HepG2 (cell line): Measurements from ENCODE around the gene CLEC18B. TPM values are rescaled to one million over a fixed set of nuclear protein-coding genes. Genes with fewer than 3 reads are reported as not detected.

ENCODE experiments used
- ATAC-seq: fragments of 200-7000 bp; cut with Tn5 transposase; 3 replicates; pipeline ENCODE4 v1.9.1; 2020; ENCODE audit warnings: mild to moderate bottlenecking, moderate library complexity
- BruUV-seq: library from RNA; stranded (reverse); fragments of 400-500 nt; replicated peaks from 2 replicates; lab custom pipeline; 2021; lab: Mats Ljungman, UMichigan
- CTCF ChIA-PET: fragments of 300-600 bp; formaldehyde crosslinking; extraction: SDS; loops from one replicate; lab custom pipeline; 2021; ENCODE audit warnings: low total read pairs, inconsistent platforms, low intra/inter-chr PET ratio; lab: Yijun Ruan, JAX
- POLR2A ChIA-PET: fragments of 350-600 bp; sonication (Branson Sonifier 250); formaldehyde crosslinking; loops from one replicate; lab custom pipeline; 2020; ENCODE audit warnings: antibody characterized with exemption, inconsistent platforms; lab: Yijun Ruan, JAX
- DNase-seq: peaks from one replicate; pipeline ENCODE4 v3.0.0-alpha.2; 2015; ENCODE audit warnings: low spot score
- FAIRE-seq: peaks from 3 replicates; lab custom pipeline; 2011; peaks lifted over from hg19 to GRCh38; lab: Jason Lieb, UNC
- H2AFZ ChIP-seq: one replicate; pipeline ENCODE4 v1.6.1; 2011; ENCODE audit warnings: low read length, inconsistent platforms
- H3K27ac ChIP-seq: fragments of 300-600 bp; 3 replicates; pipeline ENCODE4 v1.8.0; 2011; ENCODE audit warnings: mixed run types, mild to moderate bottlenecking, mixed read lengths, low read length, inconsistent platforms; ENCODE audit not compliant: insufficient read depth; ENCODE audit errors: extremely low read length
- H3K27me3 ChIP-seq, 2 experiments: fragments of 200-600 bp in 1 of 2; 2 replicates in 1 of 2; 3 replicates in 1 of 2; pipeline versions ENCODE4 v1.6.0 to v1.8.0; 2011; ENCODE audit warnings: low read length in 2 of 2, mild to moderate bottlenecking in 2 of 2, moderate library complexity in 2 of 2, inconsistent platforms in 1 of 2; ENCODE audit not compliant: insufficient read depth in 2 of 2, control insufficient read depth in 1 of 2
- H3K36me3 ChIP-seq, 2 experiments: fragments of 200-600 bp in 1 of 2; replicated peaks in 1 of 2; 2 replicates in 1 of 2; 3 replicates in 1 of 2; pipeline versions ENCODE4 v1.5.1 to v1.8.0; 2011; ENCODE audit warnings: low read length in 2 of 2, inconsistent platforms in 1 of 2; ENCODE audit not compliant: insufficient read depth in 2 of 2, control insufficient read depth in 1 of 2
- H3K4me1 ChIP-seq: 2 replicates; pipeline ENCODE4 v1.5.1; 2012; ENCODE audit warnings: low read length, inconsistent platforms; ENCODE audit not compliant: insufficient read depth
- H3K4me2 ChIP-seq: 2 replicates; pipeline ENCODE4 v1.6.0; 2011; ENCODE audit warnings: low read depth, low read length, inconsistent platforms
- H3K4me3 ChIP-seq, 3 experiments: fragments of 200-600 bp in 1 of 3; sonication (generic), shearing (Covaris generic) in 1 of 3; replicated peaks in 1 of 3; 2 replicates each; pipeline ENCODE4 v1.5.1; 2011 to 2016; ENCODE audit warnings: low read length in 3 of 3, inconsistent platforms in 2 of 3, low read depth in 2 of 3, mild to moderate bottlenecking in 2 of 3, control low read depth in 1 of 3, mixed read lengths in 1 of 3; ENCODE audit not compliant: insufficient read depth in 1 of 3
- H3K79me2 ChIP-seq: one replicate; pipeline ENCODE4 v1.6.1; 2011; ENCODE audit warnings: low read length, inconsistent platforms; ENCODE audit not compliant: insufficient read depth
- H3K9ac ChIP-seq: 2 replicates; pipeline ENCODE4 v1.6.0; 2011; ENCODE audit warnings: mild to moderate bottlenecking, low read depth, low read length, inconsistent platforms; ENCODE audit not compliant: insufficient read depth
- H3K9me3 ChIP-seq: 2 replicates; pipeline ENCODE4 v1.5.1; 2012; ENCODE audit warnings: mild to moderate bottlenecking, low read length
- H4K20me1 ChIP-seq: 2 replicates; pipeline ENCODE4 v1.6.0; 2011; ENCODE audit warnings: inconsistent platforms, mild to moderate bottlenecking, low read length, moderate library complexity; ENCODE audit not compliant: insufficient read depth
- BCLAF1 ChIP-seq: fragments of 450-650 bp; IDR thresholded peaks from 2 replicates; pipeline ENCODE4 v1.6.1; 2017; ENCODE audit warnings: mild to moderate bottlenecking
- CCAR2 ChIP-seq: fragments of 200-400 bp; formaldehyde crosslinking; optimal IDR thresholded peaks from 2 replicates; pipeline ENCODE3; 2018; ENCODE audit warnings: low read depth, mild to moderate bottlenecking, low read length, moderate library complexity
- DR1 ChIP-seq: sonication (generic); formaldehyde crosslinking; IDR thresholded peaks from 2 replicates; pipeline ENCODE4 v1.8.0; 2021; ENCODE audit warnings: mild to moderate bottlenecking, missing genetic modification reagents, inconsistent platforms
- ERF ChIP-seq: IDR thresholded peaks from 2 replicates; pipeline ENCODE4 v1.6.1; 2018; ENCODE audit warnings: missing biosample characterization, missing genetic modification reagents
- HHEX ChIP-seq: IDR thresholded peaks from 2 replicates; pipeline ENCODE4 v1.6.1; 2016; ENCODE audit warnings: control low read depth
- HNF4G ChIP-seq, 2 experiments: sonication (generic) in 1 of 2; formaldehyde crosslinking in 1 of 2; IDR thresholded peaks; 2 replicates each; pipeline versions ENCODE4 v1.4.0 to v1.6.1; 2011 to 2020; ENCODE audit warnings: borderline replicate concordance in 2 of 2, low read depth in 2 of 2, mild to moderate bottlenecking in 2 of 2, low read length in 1 of 2, missing genetic modification reagents in 1 of 2, moderate library complexity in 1 of 2
- JUNB ChIP-seq: sonication (generic); formaldehyde crosslinking; IDR thresholded peaks from 2 replicates; pipeline ENCODE4 v1.8.0; 2022; ENCODE audit warnings: missing genetic modification reagents, mild to moderate bottlenecking, borderline replicate concordance
- KDM6A ChIP-seq: IDR thresholded peaks from 2 replicates; pipeline ENCODE4 v1.6.1; 2016; ENCODE audit warnings: low read depth
- KLF16 ChIP-seq, 2 experiments: sonication (generic) in 1 of 2; formaldehyde crosslinking in 1 of 2; IDR thresholded peaks; 2 replicates each; pipeline versions ENCODE4 v1.6.1 to v1.8.0; 2016 to 2023; ENCODE audit warnings: missing genetic modification reagents in 2 of 2, missing compliant biosample characterization in 1 of 2
- POLR2AphosphoS5 ChIP-seq: IDR thresholded peaks from 2 replicates; pipeline ENCODE4 v1.6.1; 2012; ENCODE audit warnings: low read depth, low read length
- SALL1 ChIP-seq: sonication (generic); formaldehyde crosslinking; IDR thresholded peaks from 2 replicates; pipeline ENCODE4 v1.8.0; 2022; ENCODE audit warnings: mild to moderate bottlenecking, missing genetic modification reagents
- SAP130 ChIP-seq: IDR thresholded peaks from 2 replicates; pipeline ENCODE4 v1.6.1; 2016; ENCODE audit warnings: low read depth
- STAG1 ChIP-seq: sonication (generic); formaldehyde crosslinking; IDR thresholded peaks from 2 replicates; pipeline ENCODE4 v1.4.0; 2020; ENCODE audit warnings: missing genetic modification reagents
- THAP8 ChIP-seq: sonication (generic); formaldehyde crosslinking; IDR thresholded peaks from 2 replicates; pipeline ENCODE4 v1.5.1; 2020; ENCODE audit warnings: missing genetic modification reagents, mild to moderate bottlenecking, borderline replicate concordance
- WIZ ChIP-seq: sonication (generic); formaldehyde crosslinking; IDR thresholded peaks from 2 replicates; pipeline ENCODE4 v1.5.1; 2020; ENCODE audit warnings: mild to moderate bottlenecking, missing genetic modification reagents
- ZNF124 ChIP-seq: sonication (generic); formaldehyde crosslinking; IDR thresholded peaks from 2 replicates; pipeline ENCODE4 v1.4.0; 2020; ENCODE audit warnings: missing genetic modification reagents
- ZNF136 ChIP-seq: sonication (generic); formaldehyde crosslinking; IDR thresholded peaks from 2 replicates; pipeline ENCODE4 v1.8.1; 2022; ENCODE audit warnings: low read depth, mild to moderate bottlenecking, moderate library complexity, missing genetic modification reagents
- ZNF138 ChIP-seq: sonication (generic); formaldehyde crosslinking; IDR thresholded peaks from 2 replicates; pipeline ENCODE4 v1.5.0; 2020; ENCODE audit warnings: mild to moderate bottlenecking, low read depth, missing genetic modification reagents
- ZNF441 ChIP-seq: sonication (generic); formaldehyde crosslinking; IDR thresholded peaks from 2 replicates; pipeline ENCODE4 v1.7.0; 2021; ENCODE audit warnings: missing genetic modification reagents, borderline replicate concordance
- ZNF607 ChIP-seq: sonication (generic); formaldehyde crosslinking; IDR thresholded peaks from 2 replicates; pipeline ENCODE4 v1.5.1; 2020; ENCODE audit warnings: missing genetic modification reagents, mild to moderate bottlenecking, borderline replicate concordance
- WGBS: methylation state at CpG from one replicate; pipeline ENCODE4 v1.1.6; 2017; ENCODE audit warnings: low lambda C conversion rate; 5-methylcytosine and 5-hydroxymethylcytosine counted together
- in situ Hi-C: cut with HindIII; loops from 2 replicates; pipeline ENCODE4 v1.10.0; 2017; ENCODE audit warnings: low pct_unique_long_range_greater_than_20kb; ENCODE audit not compliant: extremely low pct_ligation_motif_present
- intact Hi-C: fragments of 100-400 bp; cut with micrococcal nuclease; formaldehyde crosslinking; loops from one replicate; pipeline ENCODE4 v1.10.0; 2022; ENCODE audit not compliant: unreplicated experiment
- polyA plus RNA-seq, 8 experiments: library from polyadenylated mRNA; depleted of rRNA in 3 of 8; stranded (reverse) in 7 of 8; unstranded in 1 of 8; fragments of >200 nt; fragmentation: Illumina TruSeq in 4 of 8; extraction: Trizol in 4 of 8; gene quantifications; 2 replicates each; pipeline versions ENCODE4 v1.2.1 to v1.2.3, GENCODE V29; 2011 to 2016; ENCODE audit warnings: low read depth in 4 of 8, missing spikeins in 1 of 8, mixed read lengths in 1 of 8; ENCODE audit not compliant: insufficient read depth in 1 of 8
- total RNA-seq, 5 experiments: library from RNA; depleted of rRNA; stranded (reverse); fragments of >200 nt; fragmentation: Illumina TruSeq; extraction: Trizol; gene quantifications; 2 replicates each; pipeline ENCODE4 v1.2.3, GENCODE V29; 2016; ENCODE audit warnings: low read depth in 1 of 5

Gene CLEC18B
- total and polyA plus RNA-seq, 2 of the 13 experiments (the other 11 are each of a cell fraction or from before 2014, with no cell fraction given), result 0.31 to 1.1 TPM

- TF ChIP-seq DR1, result no peak
- no peak for TF ChIP-seq ZNF138 (CRISPR knock-in tag)
These were observed 44.0 kb upstream of the CLEC18B start (continued) for GRCh38 chr16:74465281-74465680.

- in situ Hi-C loops, result no loop called here
- H3K36me3 ChIP-seq, result peaks cover 29 to 80% of the 10 kb centered on the region in 2 experiments
These were observed 42.6 kb upstream of the CLEC18B start for GRCh38 chr16:74463888-74464287.

More at GRCh38 chr16:74463888-74464287, 42.6 kb upstream of the CLEC18B start:
- Histone ChIP-seq H4K20me1 (no peaks in the 10 kb centered on the region), H3K9ac (no peak overlapping the region), H3K79me2 (no peaks in the 10 kb centered on the region), H3K9me3 (no peaks in the 10 kb centered on the region), H3K4me3 (no peak overlapping the region), H3K4me1 (no peaks in the 10 kb centered on the region), H3K4me2 (no peak overlapping the region), H2AFZ (no peak overlapping the region), H3K27ac (no peak overlapping the region), H3K27me3 (no peaks in the 10 kb centered on the region)
- intact Hi-C loops, result no loop called here
- no peak for ATAC-seq
- DNase-seq, result no peak
- no peak for TF ChIP-seq ZNF441
- no peak for TF ChIP-seq CCAR2
- TF ChIP-seq ZNF136 (CRISPR knock-in tag), result no peak
- no peak for TF ChIP-seq THAP8 (CRISPR knock-in tag)
- no peak for TF ChIP-seq HNF4G (IDR thresholded peaks at IDR 0.05; ENCODE audit: borderline replicate concordance, low read depth, low read length)
- TF ChIP-seq HNF4G (CRISPR knock-in tag; IDR thresholded peaks at IDR 0.05; ENCODE audit: borderline replicate concordance, low read depth), result no peak
- TF ChIP-seq ZNF124, result no peak
- TF ChIP-seq WIZ (CRISPR knock-in tag), result no peak
- no peak for TF ChIP-seq SALL1 (CRISPR knock-in tag)
- no peak for TF ChIP-seq SAP130
- no peak for TF ChIP-seq JUNB (CRISPR knock-in tag)
- no peak for TF ChIP-seq ERF (CRISPR knock-in tag)
- TF ChIP-seq POLR2AphosphoS5, result no peak
- TF ChIP-seq STAG1 (CRISPR knock-in tag), result no peak
- no peak for TF ChIP-seq HHEX
- no peak for TF ChIP-seq ZNF607 (CRISPR knock-in tag)
- TF ChIP-seq KDM6A (CRISPR knock-in tag), result no peak
- no peak for TF ChIP-seq BCLAF1
- TF ChIP-seq KLF16 (CRISPR knock-in tag; IDR thresholded peaks at IDR 0.05), result no peak
- WGBS, result 98% methylated on average over 2 of the region's 2 CpGs
- ChIA-PET POLR2A (no interaction called here), CTCF (no interaction called here)
- no peak for FAIRE-seq
- BruUV-seq, result no TSS peak
